Neural progenitor cell (in vitro differentiated cells): ENCODE measurements around the gene SPEF2. TPM values are rescaled to one million over a fixed set of nuclear protein-coding genes. Genes with fewer than 3 reads are reported as not detected.
A peak's percentile ranks its signal among the peaks of the same experiment; 100 is the strongest.

Experiments used
- DNase-seq: peaks from one replicate; pipeline ENCODE4 v3.0.0-alpha.2; 2016; ENCODE audit warnings: low spot score
- H2AFZ ChIP-seq: fragments of 200-600 bp; sonication (generic); replicated peaks from 2 replicates; pipeline ENCODE4 v1.6.1; 2016; ENCODE audit warnings: antibody characterized with exemption
- H3F3A ChIP-seq: fragments of 200-600 bp; sonication (generic); 2 replicates; pipeline ENCODE4 v1.6.1; 2016; ENCODE audit warnings: antibody characterized with exemption, low read depth
- H3K27ac ChIP-seq: fragments of 200-600 bp; sonication (generic); 2 replicates; pipeline ENCODE4 v1.5.1; 2016; ENCODE audit warnings: mild to moderate bottlenecking
- H3K27me3 ChIP-seq: fragments of 200-600 bp; sonication (generic); 2 replicates; pipeline ENCODE4 v1.6.1; 2016; ENCODE audit warnings: mild to moderate bottlenecking, moderate library complexity
- H3K36me3 ChIP-seq: fragments of 200-600 bp; sonication (generic); 2 replicates; pipeline ENCODE4 v1.5.1; 2016
- H3K4me1 ChIP-seq: fragments of 200-600 bp; sonication (generic); 2 replicates; pipeline ENCODE4 v1.6.1; 2016; ENCODE audit warnings: mixed run types
- H3K4me2 ChIP-seq: fragments of 200-600 bp; sonication (generic); 2 replicates; pipeline ENCODE4 v1.6.1; 2016
- H3K4me3 ChIP-seq: fragments of 200-600 bp; sonication (generic); 2 replicates; pipeline ENCODE4 v1.5.1; 2016
- H3K79me2 ChIP-seq: fragments of 200-600 bp; sonication (generic); 2 replicates; pipeline ENCODE4 v1.6.1; 2016; ENCODE audit warnings: low read depth
- H3K9ac ChIP-seq: fragments of 200-600 bp; sonication (generic); 2 replicates; pipeline ENCODE4 v1.6.1; 2016
- H3K9me3 ChIP-seq: fragments of 200-600 bp; sonication (generic); 2 replicates; pipeline ENCODE4 v1.5.1; 2016; ENCODE audit warnings: low read depth
- H4K20me1 ChIP-seq: fragments of 200-600 bp; sonication (generic); 2 replicates; pipeline ENCODE4 v1.6.1; 2016; ENCODE audit warnings: low read depth
- H3K27ac Mint-ChIP-seq: 3 replicates; pipeline ENCODE4 v1.8.0; 2021; ENCODE audit warnings: mixed read lengths
- H3K27me3 Mint-ChIP-seq: 2 replicates; pipeline ENCODE4 v1.8.0; 2022; ENCODE audit warnings: low read depth, mild to moderate bottlenecking, inconsistent platforms, moderate library complexity, mixed read lengths; ENCODE audit not compliant: insufficient read depth
- H3K36me3 Mint-ChIP-seq: 3 replicates; pipeline ENCODE4 v1.8.0; 2021; ENCODE audit warnings: mixed read lengths
- H3K4me1 Mint-ChIP-seq: 3 replicates; pipeline ENCODE4 v1.8.0; 2021; ENCODE audit warnings: mixed read lengths
- H3K4me3 Mint-ChIP-seq: 3 replicates; pipeline ENCODE4 v1.8.0; 2021; ENCODE audit warnings: mild to moderate bottlenecking, moderate library complexity, mixed read lengths
- H3K9me3 Mint-ChIP-seq: 3 replicates; pipeline ENCODE4 v1.8.0; 2020; ENCODE audit warnings: mixed read lengths
- CTCF ChIP-seq: fragments of 200-600 bp; sonication (generic); IDR thresholded peaks from 2 replicates; pipeline ENCODE4 v1.5.1; 2017; ENCODE audit warnings: antibody characterized with exemption, mild to moderate bottlenecking
- EZH2 ChIP-seq: fragments of 200-600 bp; sonication (generic); IDR thresholded peaks from 2 replicates; pipeline ENCODE4 v1.6.1; 2017; ENCODE audit warnings: antibody characterized with exemption, mild to moderate bottlenecking, moderate library complexity
- EZH2phosphoT487 ChIP-seq: fragments of 200-600 bp; sonication (generic); IDR thresholded peaks from 2 replicates; pipeline ENCODE4 v1.6.1; 2017; ENCODE audit warnings: antibody characterized with exemption
- total RNA-seq: library from RNA; depleted of rRNA; stranded (reverse); fragments of >200 nt; gene quantifications from 2 replicates; pipeline ENCODE4 v1.2.3, GENCODE V29; 2015; ENCODE audit warnings: low replicate concordance

SPEF2 gene
- total RNA-seq, 1 donor from 2014 or later = 5.8 TPM

- Histone ChIP-seq H3K36me3 (no peaks in the 10 kb centered on the region), H3K79me2 (no peaks in the 10 kb centered on the region), H2AFZ (no peak overlapping the region), H3K9me3 (no peaks in the 10 kb centered on the region), H3K4me3 (no peak overlapping the region), H3K4me2 (no peak overlapping the region), H3F3A (no peaks in the 10 kb centered on the region), H3K9ac (no peak overlapping the region), H3K4me1 (peaks cover 20% of the 10 kb centered on the region), H3K27me3 (peaks cover 55% of the 10 kb centered on the region), H4K20me1 (no peaks in the 10 kb centered on the region), H3K27ac (no peak overlapping the region)
- no peak overlapping the region for H3K27ac Mint-ChIP-seq
- no peak for TF ChIP-seq EZH2
- TF ChIP-seq EZH2phosphoT487 = no peak
- TF ChIP-seq CTCF = no peak
- no peaks in the 10 kb centered on the region for H3K36me3 Mint-ChIP-seq
- no peaks in the 10 kb centered on the region for H3K27me3 Mint-ChIP-seq
- peaks cover 10% of the 10 kb centered on the region for H3K4me1 Mint-ChIP-seq
- H3K9me3 Mint-ChIP-seq = no peaks in the 10 kb centered on the region
- DNase-seq = no peak
- no peak overlapping the region for H3K4me3 Mint-ChIP-seq
Observed at GRCh38 chr5:35773967-35774366, 156.3 kb downstream of the SPEF2 start.

GRCh38 chr5:35776757-35777156 is 159.1 kb downstream of the SPEF2 start:
- Mint-ChIP-seq H3K4me3 (no peak overlapping the region), H3K36me3 (no peaks in the 10 kb centered on the region), H3K4me1 (no peaks in the 10 kb centered on the region), H3K9me3 (no peaks in the 10 kb centered on the region), H3K27ac (no peak overlapping the region), H3K27me3 (no peaks in the 10 kb centered on the region)
- no peaks in the 10 kb centered on the region for H4K20me1 ChIP-seq
- no peaks in the 10 kb centered on the region for H3K79me2 ChIP-seq
- peaks cover 77% of the 10 kb centered on the region for H3K27me3 ChIP-seq
- TF ChIP-seq EZH2phosphoT487 (no peak), EZH2 (no peak), CTCF (no peak)
- H3K4me2 ChIP-seq = no peak overlapping the region
- H3K9ac ChIP-seq = no peak overlapping the region
- DNase-seq = no peak
- no peaks in the 10 kb centered on the region for H3K9me3 ChIP-seq
- H3K27ac ChIP-seq = no peak overlapping the region
- no peaks in the 10 kb centered on the region for H3F3A ChIP-seq
- peaks cover 9% of the 10 kb centered on the region for H3K4me1 ChIP-seq
- no peak overlapping the region for H2AFZ ChIP-seq
- no peaks in the 10 kb centered on the region for H3K36me3 ChIP-seq
- H3K4me3 ChIP-seq = no peak overlapping the region

- H3K27ac ChIP-seq = no peak overlapping the region
- H3K9ac ChIP-seq = no peak overlapping the region
- DNase-seq = peak; percentile 92
- H4K20me1 ChIP-seq = no peaks in the 10 kb centered on the region
- Mint-ChIP-seq H3K4me1 (no peaks in the 10 kb centered on the region), H3K27me3 (no peaks in the 10 kb centered on the region), H3K9me3 (no peaks in the 10 kb centered on the region), H3K27ac (no peak overlapping the region), H3K4me3 (no peak overlapping the region), H3K36me3 (no peaks in the 10 kb centered on the region)
- no peaks in the 10 kb centered on the region for H3K36me3 ChIP-seq
- no peaks in the 10 kb centered on the region for H3F3A ChIP-seq
- peaks cover 75% of the 10 kb centered on the region for H3K27me3 ChIP-seq
- H3K4me3 ChIP-seq = no peak overlapping the region
- H3K9me3 ChIP-seq = no peaks in the 10 kb centered on the region
- no peaks in the 10 kb centered on the region for H3K79me2 ChIP-seq
- no peak overlapping the region for H2AFZ ChIP-seq
- no peak for TF ChIP-seq EZH2
- TF ChIP-seq CTCF = peak; percentile 74
- no peak for TF ChIP-seq EZH2phosphoT487
- H3K4me1 ChIP-seq = peaks cover 1% of the 10 kb centered on the region
- no peak overlapping the region for H3K4me2 ChIP-seq
Observed at GRCh38 chr5:35777358-35778087, 159.9 kb downstream of the SPEF2 start.
